ENCODE data around the gene COX15.
"Not testable (repeated sequence)": the region's sequence is repeated elsewhere in the genome, so short reads cannot be mapped to it uniquely, and the experiment has no call there.

Gene COX15

DNA sequence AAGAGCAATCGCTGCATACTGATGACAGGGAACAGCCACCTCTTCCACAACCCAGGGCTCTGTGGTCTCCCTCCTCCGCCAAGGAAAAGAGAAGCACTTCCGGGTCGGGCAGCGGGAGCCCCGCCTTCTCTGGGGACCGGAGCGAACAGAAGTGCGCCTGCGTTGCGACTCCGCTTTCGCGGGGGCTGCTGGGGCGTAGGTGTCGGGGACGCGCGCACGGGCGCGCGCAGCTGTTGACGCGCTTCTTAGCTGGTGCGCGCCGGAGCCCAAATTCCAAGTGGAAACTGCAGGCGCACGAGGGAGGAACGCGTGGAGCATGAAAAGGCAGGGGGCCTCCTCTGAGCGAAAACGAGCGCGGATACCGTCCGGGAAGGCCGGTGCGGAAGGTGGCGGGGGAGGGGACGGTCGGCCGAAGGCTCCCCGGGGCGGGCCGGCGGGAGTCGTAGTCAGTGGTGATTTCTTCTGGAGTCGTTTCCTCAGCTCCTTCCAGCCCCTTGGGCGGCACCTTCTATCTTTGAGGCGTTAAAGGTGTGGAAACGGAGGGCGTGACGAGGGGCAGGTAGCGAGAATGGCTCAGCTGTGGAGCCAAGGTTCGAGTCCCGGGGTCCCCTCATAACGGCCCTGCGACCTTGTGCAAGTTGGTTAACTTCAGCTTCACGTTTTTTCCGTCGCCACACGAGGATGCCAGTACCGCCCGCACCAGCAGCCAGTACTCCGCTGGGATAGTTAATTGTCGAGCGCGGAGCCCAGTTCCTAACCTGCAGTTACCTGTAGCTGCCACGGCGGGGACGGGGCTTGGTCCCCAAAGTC lies at the start of gene COX15, which contains the start of gene CUTC:
Gene COX15 (minus strand): TSS at position 95 of the 810 bp plus-strand sequence. CDS start 78 bp downstream, at position 17.
Gene CUTC (plus strand): TSS at position 202 of the 810 bp plus-strand sequence. CDS start 115 bp downstream, at position 317.
- DNase-seq (ENCODE audit: low spot score) = peak; percentile 95

- peak; percentile 17 for DNase-seq (ENCODE audit: low spot score)
Observed at GRCh38 chr10:99779335-99779734, 47.4 kb upstream of the COX15 start.

- no peak for DNase-seq (ENCODE audit: low spot score)
Observed at GRCh38 chr10:99777918-99778714, 46.2 kb upstream of the COX15 start.

- DNase-seq (ENCODE audit: low spot score) = peak; percentile 63
Observed at GRCh38 chr10:99775850-99776249, 43.9 kb upstream of the COX15 start.

DNA sequence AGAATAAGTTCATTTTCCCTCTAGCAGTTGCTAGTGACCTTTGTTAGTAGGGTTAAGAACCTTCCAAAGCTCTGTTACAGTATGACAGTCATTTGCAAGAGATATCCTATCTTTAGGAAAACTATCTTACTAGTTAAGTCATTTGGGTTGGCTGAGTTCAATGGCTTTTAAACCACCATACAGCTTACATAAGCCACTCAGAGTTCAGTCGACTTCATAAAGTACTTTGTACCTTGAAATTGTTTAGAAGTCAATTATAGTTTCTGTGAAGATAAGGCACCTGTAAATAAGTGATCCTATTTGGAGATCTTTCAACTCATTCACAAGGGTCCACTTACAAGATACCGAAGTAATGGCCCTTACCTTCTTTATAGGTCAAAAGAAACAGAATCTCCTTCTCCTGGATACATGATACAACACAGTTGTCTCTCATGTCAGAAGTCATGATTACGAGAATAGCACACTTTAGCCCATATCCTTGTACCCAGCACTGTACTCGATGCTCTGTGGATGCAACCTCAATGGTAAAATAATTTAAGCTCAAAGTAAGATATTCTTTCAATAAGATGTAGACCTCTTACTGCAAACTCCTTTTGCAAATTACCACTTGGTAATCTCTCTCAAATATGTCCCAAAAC lies 38.6 kb upstream of the COX15 start:
- DNase-seq (ENCODE audit: low spot score) = no peak

DNA sequence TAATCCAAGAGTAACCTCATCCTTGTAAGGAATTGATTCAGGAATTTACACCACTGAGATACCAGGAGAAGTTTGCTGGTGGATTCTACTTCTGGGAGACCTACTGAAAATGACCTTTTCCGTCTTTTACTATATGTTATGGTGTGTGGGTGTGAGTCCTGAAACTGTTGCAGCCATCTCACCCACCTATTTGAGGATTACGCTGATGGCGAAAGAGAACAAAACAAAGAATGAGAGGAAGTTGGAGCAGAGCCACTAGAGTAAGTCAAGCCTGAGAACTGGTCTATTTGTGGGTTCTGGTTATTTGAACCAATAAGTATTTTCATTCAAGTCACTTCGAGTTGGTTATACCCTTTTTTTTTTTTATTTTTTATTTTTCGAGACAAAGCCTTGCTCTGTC lies 37.8 kb upstream of the COX15 start:
- DNase-seq (ENCODE audit: low spot score) = no peak

GRCh38 chr10:99768556-99768955 lies 36.6 kb upstream of the COX15 start:
- no peak for DNase-seq (ENCODE audit: low spot score)

- DNase-seq (ENCODE audit: low spot score) = no peak
Observed at GRCh38 chr10:99767901-99768300, 36.0 kb upstream of the COX15 start.

DNA sequence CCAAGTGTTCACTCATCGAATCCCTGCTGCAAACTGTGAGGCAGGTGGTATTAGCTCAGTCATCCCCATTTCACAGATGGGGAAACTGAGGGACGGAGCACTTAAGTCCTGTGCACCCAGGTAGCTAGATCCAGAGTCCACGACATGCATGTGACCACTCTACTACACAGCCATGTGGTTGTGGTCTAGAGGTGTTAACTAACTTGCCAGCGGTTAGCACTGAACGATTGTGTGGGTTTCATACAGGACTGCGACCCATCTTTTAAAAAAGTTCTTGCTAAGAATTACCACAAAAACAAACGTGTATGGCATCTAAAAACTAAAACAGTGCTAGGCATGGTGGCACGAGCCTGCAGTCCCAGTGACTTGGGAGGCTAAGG lies 34.4 kb upstream of the COX15 start:
- no peak for DNase-seq (ENCODE audit: low spot score)

GRCh38 chr10:99765672-99766301 lies 33.9 kb upstream of the COX15 start:
- no peak for DNase-seq (ENCODE audit: low spot score)

DNA sequence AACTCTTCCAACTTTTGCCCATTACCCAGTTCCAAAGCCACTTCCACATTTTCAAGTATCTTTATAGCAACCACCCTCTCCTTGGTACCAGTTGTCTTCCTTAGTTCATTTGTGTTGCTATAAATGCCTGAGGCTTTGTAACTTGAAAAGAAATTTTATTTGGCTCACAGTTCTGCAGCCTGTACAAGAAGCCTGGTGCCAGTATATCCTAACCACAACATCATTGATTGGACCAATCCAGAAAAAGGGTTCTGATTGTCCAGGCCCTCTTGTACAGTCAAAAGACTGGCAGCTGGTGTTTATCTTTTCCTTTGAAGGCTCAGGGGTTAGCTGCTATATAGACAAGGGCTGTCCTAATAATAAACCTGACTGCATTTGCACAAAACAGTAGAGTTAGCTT lies 29.4 kb upstream of the COX15 start:
- no peak for DNase-seq (ENCODE audit: low spot score)

- no peak for DNase-seq (ENCODE audit: low spot score)
Observed at GRCh38 chr10:99760321-99760720, 28.4 kb upstream of the COX15 start.

DNA sequence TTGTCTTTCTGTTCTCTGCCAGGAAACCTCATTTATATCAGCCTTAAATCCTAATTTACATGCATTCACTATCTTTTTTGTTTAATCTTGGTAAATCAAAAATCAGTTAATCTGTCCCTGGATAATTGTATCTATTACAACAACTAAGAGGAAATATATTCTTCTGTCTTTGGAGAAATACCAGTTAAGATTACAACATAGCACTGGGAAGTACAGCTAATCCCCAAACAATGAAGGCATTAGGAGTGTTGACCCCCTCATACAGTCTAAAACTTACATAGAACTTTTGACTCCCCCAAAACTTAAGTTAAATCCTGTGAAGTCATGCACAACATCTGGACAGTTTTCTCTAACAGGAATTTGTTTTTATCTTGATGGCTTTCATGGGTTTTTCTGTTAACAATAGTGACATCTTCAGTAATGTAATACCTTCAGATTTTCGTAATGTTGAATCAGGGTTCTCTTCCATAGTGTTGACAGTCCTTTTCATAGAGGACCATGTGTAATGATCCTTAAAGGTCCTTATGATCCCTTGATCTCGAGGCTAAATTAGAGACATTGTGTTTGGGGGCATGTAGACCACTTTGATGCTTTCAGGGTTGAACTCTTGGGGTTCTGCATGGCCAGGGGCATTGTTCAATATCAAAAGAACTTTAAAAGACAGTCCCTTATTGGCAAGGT lies 26.4 kb upstream of the COX15 start:
- no peak for DNase-seq (ENCODE audit: low spot score)

DNA sequence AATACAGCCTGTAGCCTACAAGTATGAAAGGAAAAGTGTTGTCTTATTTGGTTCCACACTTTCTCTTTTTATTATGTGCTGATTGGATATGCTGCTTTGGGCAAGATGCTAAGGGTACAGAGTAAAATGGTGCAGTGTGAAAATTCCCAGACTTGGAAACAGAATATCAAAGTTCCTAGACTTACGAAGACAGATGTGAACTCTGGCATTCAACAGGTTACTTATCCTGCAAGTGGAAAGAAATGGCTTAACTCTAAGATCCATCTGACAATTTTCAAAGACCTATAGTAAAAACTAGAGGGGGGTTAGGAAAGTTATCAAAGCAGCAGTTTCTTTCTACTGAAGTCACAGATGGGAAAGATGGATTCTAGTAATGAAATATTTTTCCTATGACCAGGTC lies 24.2 kb upstream of the COX15 start:
- no peak for DNase-seq (ENCODE audit: low spot score)

- DNase-seq (ENCODE audit: low spot score) = no peak
Observed at GRCh38 chr10:99754670-99755069, 22.7 kb upstream of the COX15 start.

GRCh38 chr10:99750641-99751040 lies 18.7 kb upstream of the COX15 start:
- DNase-seq (ENCODE audit: low spot score) = no peak

GRCh38 chr10:99748823-99749451 lies 17.0 kb upstream of the COX15 start:
- DNase-seq (ENCODE audit: low spot score) = no peak

DNA sequence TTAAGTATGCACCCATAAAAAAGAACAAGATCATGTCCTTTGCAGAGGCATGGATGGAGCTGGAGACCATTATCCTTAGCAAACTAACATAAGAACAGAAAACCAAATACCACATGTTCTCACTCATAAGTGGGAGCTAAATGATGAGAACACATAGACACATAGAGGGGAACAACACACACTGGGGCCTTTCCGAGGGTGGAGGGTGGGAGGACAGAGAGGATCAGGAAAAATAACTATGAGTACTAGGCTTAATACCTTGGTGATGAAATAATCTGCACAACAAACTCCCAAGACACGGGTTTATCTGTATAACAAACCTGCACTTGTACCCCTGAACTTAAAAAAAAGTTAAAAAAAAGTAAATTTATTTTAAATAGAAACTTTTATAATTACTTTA lies 14.2 kb upstream of the COX15 start:
- not testable (repeated sequence) for DNase-seq (ENCODE audit: low spot score)

DNA sequence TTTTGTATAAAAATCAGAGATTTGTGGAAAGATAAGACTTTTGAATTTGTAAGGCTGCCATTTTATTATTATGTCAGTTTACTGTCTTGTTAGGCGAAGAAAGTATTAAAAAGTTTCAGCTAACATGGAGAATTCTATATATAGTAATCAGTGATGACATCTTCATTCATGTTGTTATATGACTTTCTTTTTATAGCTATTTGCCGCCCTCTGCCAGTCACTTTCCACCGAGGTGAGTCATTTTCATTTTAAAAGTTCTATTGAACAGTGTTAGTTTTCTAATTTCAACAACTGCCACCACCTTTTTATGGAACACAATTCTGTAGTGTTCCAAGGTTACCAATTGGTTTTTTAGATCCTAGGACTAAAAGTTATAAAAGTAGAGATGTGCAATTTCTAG lies 11.9 kb upstream of the COX15 start:
- no peak for DNase-seq (ENCODE audit: low spot score)

DNA sequence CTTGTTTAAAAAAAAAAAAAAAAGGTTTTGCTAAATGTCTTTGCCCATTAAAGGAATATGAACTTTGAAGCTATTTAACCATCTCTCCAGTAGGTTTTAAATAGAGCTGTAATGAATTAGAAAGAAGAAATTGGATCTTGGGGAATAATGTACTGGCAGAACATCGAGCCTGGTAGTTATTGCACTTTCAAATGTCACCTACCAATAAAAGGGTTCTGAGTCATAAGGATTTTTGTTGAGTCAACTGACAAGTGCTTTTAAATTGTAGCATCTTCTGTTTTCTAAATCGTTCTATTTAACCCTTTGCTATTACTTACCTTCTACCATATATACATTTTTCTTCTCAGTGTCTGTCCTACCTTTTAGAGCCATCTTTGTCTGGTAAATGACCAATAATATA lies 10.8 kb upstream of the COX15 start:
- no peak for DNase-seq (ENCODE audit: low spot score)

DNA sequence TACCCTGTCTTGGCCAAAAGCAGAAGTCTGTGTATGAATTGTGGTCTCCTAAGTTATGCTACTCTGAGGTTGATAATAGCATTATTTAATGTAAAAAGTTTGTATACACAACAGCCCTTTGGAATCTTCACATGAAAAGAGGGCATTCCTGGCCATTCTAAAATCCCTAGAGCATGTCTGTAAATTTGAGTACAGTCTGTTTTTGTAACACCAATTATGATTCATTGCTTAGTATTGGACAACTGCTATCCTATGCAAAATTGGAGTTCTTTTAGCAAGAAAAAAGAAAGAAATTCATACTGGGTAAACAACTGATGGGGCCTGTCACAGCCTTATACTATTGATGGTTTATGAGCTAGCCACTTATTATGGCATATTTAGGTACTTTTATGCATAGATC lies 10.3 kb upstream of the COX15 start:
- DNase-seq (ENCODE audit: low spot score) = no peak

All from hepatic stellate cell (primary cell).